HUES6 (cell line): ENCODE measurements around the gene AMOT.

Source experiments
- H3K27ac ChIP-seq: 2 replicates; pipeline ENCODE4 v1.7.0; 2013; ENCODE audit warnings: low read depth, mild to moderate bottlenecking, low read length, inconsistent platforms
- H3K27me3 ChIP-seq: 2 replicates; pipeline ENCODE4 v1.6.1; 2013; ENCODE audit warnings: low read length; ENCODE audit not compliant: control insufficient read depth, insufficient read depth
- H3K36me3 ChIP-seq: 2 replicates; pipeline ENCODE4 v1.6.1; 2013; ENCODE audit warnings: low read length; ENCODE audit not compliant: control insufficient read depth, insufficient read depth
- H3K4me1 ChIP-seq: 2 replicates; pipeline ENCODE4 v1.6.1; 2013; ENCODE audit warnings: low read length; ENCODE audit not compliant: control insufficient read depth, insufficient read depth
- H3K4me3 ChIP-seq: 2 replicates; pipeline ENCODE4 v1.5.1; 2013; ENCODE audit warnings: low read depth, low read length
- H3K9ac ChIP-seq: one replicate; pipeline ENCODE4 v1.6.1; 2013; ENCODE audit warnings: mild to moderate bottlenecking, low read length
- H3K9me3 ChIP-seq: 2 replicates; pipeline ENCODE4 v1.6.1; 2013; ENCODE audit warnings: low read depth, low read length; ENCODE audit not compliant: control insufficient read depth, insufficient read depth

The AMOT gene

DNA sequence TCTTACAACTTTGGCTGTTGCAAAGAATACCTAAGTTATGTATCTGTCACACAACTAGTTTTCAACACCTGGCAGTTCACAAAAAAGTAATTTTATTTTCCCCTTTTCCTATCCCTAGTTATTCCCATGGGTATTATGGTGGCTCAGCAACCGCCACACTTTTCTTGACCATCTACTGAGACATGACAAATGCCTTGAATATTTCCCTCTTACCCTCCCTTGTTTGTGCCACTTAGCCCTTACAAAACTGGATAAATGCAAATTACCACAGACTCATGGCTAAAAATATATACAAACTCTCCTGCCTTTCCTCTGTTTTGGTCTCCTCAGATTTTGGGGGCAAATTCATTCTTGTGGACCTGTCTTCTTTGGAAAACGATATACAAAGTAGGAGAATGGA is 72.1 kb downstream of the AMOT start:
- no peaks in the 10 kb centered on the region for H3K9me3 ChIP-seq
- no peaks in the 10 kb centered on the region for H3K4me1 ChIP-seq
- no peak overlapping the region for H3K27ac ChIP-seq
- no peak overlapping the region for H3K9ac ChIP-seq
- no peak overlapping the region for H3K4me3 ChIP-seq
- H3K36me3 ChIP-seq, result no peaks in the 10 kb centered on the region
- peaks cover 21% of the 10 kb centered on the region; the same call in 1 of the 2 replicates for H3K27me3 ChIP-seq

DNA sequence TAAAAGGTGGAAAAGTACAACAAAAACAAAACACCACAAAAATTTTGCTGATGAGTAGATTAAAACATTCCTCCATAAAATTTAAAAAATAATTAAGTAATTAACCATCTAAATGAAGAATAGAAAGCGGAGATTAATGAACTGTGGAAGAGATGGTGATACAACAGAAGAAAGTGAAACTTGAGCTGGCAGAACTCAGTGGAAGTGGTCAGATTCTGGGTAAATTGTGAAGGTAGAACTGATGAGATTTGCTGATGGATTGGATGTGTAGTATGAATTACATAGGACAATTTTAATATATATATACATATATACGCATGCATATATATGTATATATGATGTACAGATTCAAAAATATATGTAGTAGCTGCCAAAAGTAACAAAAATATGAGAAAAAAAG is 73.9 kb downstream of the AMOT start:
- Histone ChIP-seq H3K27ac (no peak overlapping the region), H3K9ac (no peak overlapping the region), H3K36me3 (no peaks in the 10 kb centered on the region), H3K4me3 (no peak overlapping the region), H3K4me1 (no peaks in the 10 kb centered on the region), H3K27me3 (peaks cover 22% of the 10 kb centered on the region; the same call in 1 of the 2 replicates), H3K9me3 (no peaks in the 10 kb centered on the region)

- Histone ChIP-seq H3K9me3 (no peaks in the 10 kb centered on the region), H3K9ac (no peak overlapping the region), H3K4me3 (no peak overlapping the region), H3K27me3 (peaks cover 20% of the 10 kb centered on the region; the same call in 1 of the 2 replicates), H3K36me3 (no peaks in the 10 kb centered on the region), H3K4me1 (0 out of 2 replicates have a peak, but pooled peaks cover 2% of the 10 kb centered on the region), H3K27ac (no peak overlapping the region)
These were observed 79.1 kb downstream of the AMOT start for GRCh38 chrX:112761242-112762207.

- H3K27me3 ChIP-seq, result peaks cover 18% of the 10 kb centered on the region; the same call in 1 of the 2 replicates
- no peaks in the 10 kb centered on the region for H3K36me3 ChIP-seq
- H3K27ac ChIP-seq, result no peak overlapping the region
- no peak overlapping the region for H3K9ac ChIP-seq
- H3K4me3 ChIP-seq, result no peak overlapping the region
- no peaks in the 10 kb centered on the region for H3K9me3 ChIP-seq
- 0 out of 2 replicates have a peak, but pooled peaks cover 2% of the 10 kb centered on the region for H3K4me1 ChIP-seq
These were observed 79.9 kb downstream of the AMOT start for GRCh38 chrX:112760697-112761096.

DNA sequence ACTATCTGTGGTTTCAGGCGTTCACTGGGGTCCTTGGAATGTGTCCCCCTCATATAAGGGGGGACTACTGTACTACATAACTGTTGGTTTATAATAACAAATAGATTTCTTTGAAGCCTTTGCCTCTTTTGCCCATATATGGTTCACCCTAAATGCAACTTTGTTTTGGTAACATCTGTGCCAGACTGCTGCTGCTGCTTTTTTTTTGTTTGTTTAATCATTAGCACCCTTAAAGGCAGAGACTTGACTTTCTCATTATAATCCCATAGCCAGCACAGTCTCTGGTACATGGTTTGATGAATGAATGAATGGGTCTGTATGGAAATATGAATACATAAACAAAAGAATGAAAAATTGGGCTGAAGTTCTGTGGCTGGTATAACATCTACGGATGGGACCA is 80.7 kb downstream of the AMOT start:
- H3K9ac ChIP-seq, result no peak overlapping the region
- no peaks in the 10 kb centered on the region for H3K36me3 ChIP-seq
- H3K4me1 ChIP-seq, result 0 out of 2 replicates have a peak, but pooled peaks cover 2% of the 10 kb centered on the region
- H3K4me3 ChIP-seq, result no peak overlapping the region
- H3K27me3 ChIP-seq, result peaks cover 16% of the 10 kb centered on the region; the same call in 1 of the 2 replicates
- H3K9me3 ChIP-seq, result no peaks in the 10 kb centered on the region
- no peak overlapping the region for H3K27ac ChIP-seq

- Histone ChIP-seq H3K9me3 (no peaks in the 10 kb centered on the region), H3K9ac (no peak overlapping the region), H3K4me3 (no peak overlapping the region), H3K27ac (no peak overlapping the region), H3K36me3 (no peaks in the 10 kb centered on the region), H3K27me3 (peaks cover 11% of the 10 kb centered on the region; the same call in 1 of the 2 replicates), H3K4me1 (0 out of 2 replicates have a peak, but pooled peaks cover 2% of the 10 kb centered on the region)
These were observed 81.1 kb downstream of the AMOT start for GRCh38 chrX:112759512-112759911.

GRCh38 chrX:112757946-112758345 is 82.7 kb downstream of the AMOT start:
- Histone ChIP-seq H3K4me3 (no peak overlapping the region), H3K9ac (no peak overlapping the region), H3K36me3 (no peaks in the 10 kb centered on the region), H3K27ac (no peak overlapping the region), H3K27me3 (peaks cover 11% of the 10 kb centered on the region; the same call in 1 of the 2 replicates), H3K9me3 (no peaks in the 10 kb centered on the region), H3K4me1 (0 out of 2 replicates have a peak, but pooled peaks cover 2% of the 10 kb centered on the region)

- Histone ChIP-seq H3K36me3 (no peaks in the 10 kb centered on the region), H3K27me3 (peaks cover 3% of the 10 kb centered on the region; the same call in 1 of the 2 replicates), H3K9ac (no peak overlapping the region), H3K27ac (no peak overlapping the region), H3K4me1 (no peaks in the 10 kb centered on the region), H3K9me3 (no peaks in the 10 kb centered on the region), H3K4me3 (no peak overlapping the region)
These were observed 87.5 kb downstream of the AMOT start for GRCh38 chrX:112753116-112753515.

GRCh38 chrX:112751076-112751475 is 89.6 kb downstream of the AMOT start:
- Histone ChIP-seq H3K27me3 (peaks cover 5% of the 10 kb centered on the region; the same call in 1 of the 2 replicates), H3K36me3 (no peaks in the 10 kb centered on the region), H3K4me1 (no peaks in the 10 kb centered on the region)

GRCh38 chrX:112746812-112747595 is 93.6 kb downstream of the AMOT start:
- H3K36me3 ChIP-seq, result no peaks in the 10 kb centered on the region
- H3K9me3 ChIP-seq, result no peaks in the 10 kb centered on the region
- no peak overlapping the region for H3K27ac ChIP-seq
- peaks cover 20% of the 10 kb centered on the region; the same call in 1 of the 2 replicates for H3K27me3 ChIP-seq
- H3K4me1 ChIP-seq, result no peaks in the 10 kb centered on the region
- H3K4me3 ChIP-seq, result no peak overlapping the region
- H3K9ac ChIP-seq, result no peak overlapping the region

More at GRCh38 chrX:112751076-112751475, 89.6 kb downstream of the AMOT start:
- H3K4me3 ChIP-seq, result no peak overlapping the region
- H3K9me3 ChIP-seq, result no peaks in the 10 kb centered on the region
- H3K27ac ChIP-seq, result no peak overlapping the region
- no peak overlapping the region for H3K9ac ChIP-seq
